Muscle of leg (tissue), 16 donors: ENCODE results near the gene GRIN3A. TPM values are rescaled to one million over a fixed set of nuclear protein-coding genes. Genes with fewer than 3 reads are reported as not detected.

Experiments
- DNase-seq: peaks from one replicate; pipeline ENCODE4 v3.0.0; 2013
- H3K27ac ChIP-seq: one replicate; pipeline ENCODE4 v1.5.1; 2013; ENCODE audit warnings: mild to moderate bottlenecking, low read length, control low read depth
- H3K27me3 ChIP-seq: one replicate; pipeline ENCODE4 v1.6.1; 2013; ENCODE audit warnings: low read length; ENCODE audit not compliant: control insufficient read depth, insufficient read depth
- H3K36me3 ChIP-seq: one replicate; pipeline ENCODE4 v1.6.1; 2013; ENCODE audit warnings: low read length; ENCODE audit not compliant: control insufficient read depth, insufficient read depth
- H3K4me1 ChIP-seq: one replicate; pipeline ENCODE4 v1.6.1; 2013; ENCODE audit warnings: low read length; ENCODE audit not compliant: control insufficient read depth, insufficient read depth
- H3K4me3 ChIP-seq: one replicate; pipeline ENCODE4 v1.5.1; 2013; ENCODE audit warnings: low read length, control low read depth
- H3K9me3 ChIP-seq: replicated peaks from 2 replicates; pipeline ENCODE4 v1.6.1; 2013; ENCODE audit warnings: low read depth, low read length; ENCODE audit not compliant: control insufficient read depth
- WGBS: methylation state at CpG from one replicate; pipeline ENCODE4 v1.1.5; 2013; ENCODE audit warnings: missing lambda C conversion rate; ENCODE audit not compliant: insufficient coverage; 5-methylcytosine and 5-hydroxymethylcytosine counted together
- long read RNA-seq, 11 donors: transcript quantifications; one replicate each; lab custom pipeline, GENCODE V29; 2026
- polyA plus RNA-seq, 8 donors: library from polyadenylated mRNA; unstranded; fragments of 120-200 nt; gene quantifications; one replicate each; pipeline versions ENCODE4 v1.2.1 to v1.2.3, GENCODE V29; 2013; ENCODE audit warnings: inconsistent platforms in 1 of 8, low replicate concordance in 1 of 8; ENCODE audit not compliant: insufficient read length in 8 of 8, insufficient read depth in 1 of 8
- total RNA-seq: library from RNA; stranded (reverse); fragments of 120-200 nt; gene quantifications from one replicate; pipeline ENCODE4 v1.2.4, GENCODE V29; 2013

The GRIN3A gene
- total RNA-seq (0.80 TPM), polyA plus RNA-seq (1 to 10 TPM in 1 of 8 donors, under 1 TPM in 7; 0.48 to 1.1 (median 0.70) TPM)
- long read RNA-seq, donor 1, result 0 reads
- long read RNA-seq, donor 2, result 0 reads
- long read RNA-seq, donor 3, full-length matches to known transcripts, result 1 of 1 reads
- long read RNA-seq, donor 3, partial matches to known transcripts, result 0 of 1 reads
- long read RNA-seq, donor 3, other reads (novel, unspliced or antisense), result 0 of 1 reads
- long read RNA-seq, donor 4, result 0 reads
- long read RNA-seq, donor 5, result 0 reads
- long read RNA-seq, donor 6, result 0 reads
- long read RNA-seq, donor 7, result 0 reads
- long read RNA-seq, donor 8, result 0 reads
- long read RNA-seq, donor 9, result 0 reads
- long read RNA-seq, donor 10, result 0 reads
- long read RNA-seq, donor 11, result 0 reads

DNA sequence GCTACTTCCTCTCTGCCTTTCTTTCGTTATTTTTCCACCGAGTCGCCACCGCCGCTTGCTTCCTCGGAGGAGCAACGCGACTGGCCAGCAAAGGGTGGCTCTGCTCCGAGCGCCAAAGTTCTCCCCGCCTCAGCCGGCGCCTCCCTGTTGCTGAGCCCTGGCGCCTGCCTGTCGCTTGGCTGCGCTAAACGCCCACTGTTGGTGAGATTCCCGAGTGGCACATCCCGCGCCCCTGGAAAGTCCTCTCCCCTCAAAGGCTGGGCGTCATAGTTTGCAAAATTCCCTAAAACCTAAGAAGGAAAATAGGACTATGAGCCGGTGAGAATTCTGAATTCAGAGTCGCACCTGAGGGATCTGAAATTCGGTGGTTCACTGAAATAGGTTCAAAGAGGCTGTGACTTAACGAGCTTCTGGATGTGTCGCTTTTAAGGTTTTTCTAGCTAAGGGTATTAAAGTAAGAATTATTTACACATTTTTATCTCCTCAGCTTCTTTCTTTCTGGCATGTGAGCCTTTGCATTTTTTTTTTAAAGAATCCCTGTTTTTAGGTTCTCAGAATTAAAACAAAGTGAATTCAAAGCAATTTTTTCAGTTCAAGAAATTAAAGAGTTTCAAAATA is at the start of gene GRIN3A:
GRIN3A (minus strand) TSS at position 82 of the 618 bp plus-strand sequence. CDS start 668 bp downstream, outside the sequence.
- Histone ChIP-seq H3K36me3 (no peaks in the 10 kb centered on the region), H3K9me3 (no peaks in the 10 kb centered on the region), H3K4me3 (peak within 1 kb of the TSS; percentile 39), H3K27me3 (peaks cover 28% of the 10 kb centered on the region), H3K4me1 (peaks cover 15% of the 10 kb centered on the region), H3K27ac (no peak within 1 kb of the TSS)
- WGBS, result 0% methylated on average over 20 of the region's 26 CpGs
- DNase-seq, result peak; percentile 35

DNA sequence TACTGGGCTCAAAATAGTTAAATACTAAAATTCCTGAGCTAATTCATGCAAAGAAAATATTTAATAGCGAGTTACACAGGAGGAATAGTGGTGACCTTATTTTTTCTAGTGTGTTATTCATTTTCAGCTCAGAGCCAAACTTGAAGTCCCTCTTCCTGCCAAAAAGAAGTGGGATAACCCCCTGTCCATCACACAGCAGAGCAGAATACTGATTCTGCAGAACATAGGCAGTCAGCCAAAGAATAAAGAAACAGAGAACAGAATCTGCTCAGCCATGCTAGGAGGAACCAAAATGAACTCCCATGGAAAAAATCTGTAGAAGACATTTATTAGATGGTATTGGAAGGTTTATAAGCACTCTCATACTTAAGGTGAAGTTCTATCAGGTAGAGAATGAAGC is 49.4 kb upstream of the GRIN3A start:
- Histone ChIP-seq H3K9me3 (no peaks in the 10 kb centered on the region), H3K4me1 (no peaks in the 10 kb centered on the region), H3K27ac (no peak overlapping the region), H3K27me3 (no peaks in the 10 kb centered on the region), H3K4me3 (no peak overlapping the region), H3K36me3 (no peaks in the 10 kb centered on the region)
- DNase-seq, result peak; percentile 44
- no CpG with 5 or more reads among the region's 1 CpG for WGBS

DNA sequence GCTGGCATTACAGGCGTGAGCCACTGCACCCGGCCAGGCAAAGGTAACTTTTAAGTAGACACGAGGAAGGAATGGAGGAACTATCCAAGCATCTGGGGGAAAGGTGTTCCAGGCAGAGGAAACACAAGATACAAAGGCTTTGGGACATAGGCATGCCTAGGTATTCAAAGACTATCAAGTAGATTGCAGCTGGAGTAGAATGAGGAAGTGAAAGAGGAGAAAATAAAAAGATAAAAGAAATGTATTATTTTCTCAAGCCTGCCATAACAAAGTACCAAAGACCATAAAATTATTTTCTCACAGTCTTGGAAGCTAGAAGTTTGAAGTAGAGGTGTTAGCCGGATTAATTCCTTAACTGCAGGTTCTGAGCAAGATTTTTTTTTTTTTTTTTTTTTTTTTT is 39.9 kb upstream of the GRIN3A start:
- H3K4me3 ChIP-seq, result no peak overlapping the region
- H3K36me3 ChIP-seq, result no peaks in the 10 kb centered on the region
- 94% methylated on average over 3 of the region's 4 CpGs for WGBS
- no peak for DNase-seq
- no peaks in the 10 kb centered on the region for H3K27me3 ChIP-seq
- no peak overlapping the region for H3K27ac ChIP-seq
- no peaks in the 10 kb centered on the region for H3K4me1 ChIP-seq
- no peaks in the 10 kb centered on the region for H3K9me3 ChIP-seq

DNA sequence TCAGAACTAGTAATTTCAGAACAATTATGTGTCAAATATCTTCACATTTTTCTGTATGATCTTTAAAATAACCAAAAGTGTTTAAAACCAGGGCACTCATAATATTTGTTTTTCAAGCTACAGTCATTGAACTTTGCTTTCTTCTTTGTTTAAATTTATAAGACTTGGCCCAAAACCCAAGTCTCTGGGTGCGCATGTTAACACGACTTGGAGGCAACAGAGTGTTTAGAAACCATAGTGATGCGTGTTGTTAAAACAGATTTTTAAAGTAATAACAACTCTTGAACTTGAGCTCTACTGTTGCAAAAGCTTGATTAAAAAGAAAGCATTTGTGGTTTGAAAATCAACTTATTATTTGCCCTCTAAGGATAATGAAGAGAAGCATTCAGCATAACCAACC is 26.0 kb upstream of the GRIN3A start:
- WGBS, result no CpG with 5 or more reads among the region's 3 CpGs
- DNase-seq, result peak; percentile 74

DNA sequence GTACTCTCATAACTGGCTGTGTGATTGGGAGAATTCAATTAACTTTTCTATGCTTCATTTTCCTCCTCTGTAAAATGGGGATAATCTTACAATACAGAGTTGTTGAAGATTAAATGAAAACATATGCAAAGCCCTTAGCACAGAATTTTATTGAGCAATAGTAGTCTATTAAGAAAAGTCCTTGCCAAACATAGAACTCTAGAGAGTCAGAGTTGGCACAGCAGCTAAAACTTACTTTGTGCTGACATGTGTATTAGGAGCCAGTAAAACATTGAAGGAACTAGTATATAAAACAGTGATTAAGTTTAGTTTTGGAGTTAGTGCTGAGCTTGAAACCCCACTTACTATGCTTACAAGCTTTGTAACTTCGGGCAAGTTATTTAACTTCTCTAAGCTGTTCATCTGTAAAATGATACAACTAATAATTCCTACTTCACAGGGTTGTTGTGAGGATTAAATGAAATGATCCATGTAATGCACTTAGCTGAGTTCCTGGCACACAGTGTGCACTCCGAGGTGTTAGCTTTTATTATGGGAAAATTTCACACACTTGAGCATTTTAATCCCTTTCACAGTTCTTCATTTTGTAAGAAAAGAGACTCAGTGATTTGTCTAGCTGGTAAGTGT is 20.0 kb upstream of the GRIN3A start:
- Histone ChIP-seq H3K4me1 (no peaks in the 10 kb centered on the region), H3K36me3 (no peaks in the 10 kb centered on the region), H3K4me3 (no peak overlapping the region), H3K9me3 (no peaks in the 10 kb centered on the region), H3K27me3 (no peaks in the 10 kb centered on the region), H3K27ac (no peak overlapping the region)
- no CpG with 5 or more reads among the region's 2 CpGs for WGBS
- peak; percentile 85 for DNase-seq

More for the DNA sequence above, 26.0 kb upstream of the GRIN3A start:
- Histone ChIP-seq H3K27me3 (no peaks in the 10 kb centered on the region), H3K27ac (no peak overlapping the region), H3K4me3 (no peak overlapping the region), H3K4me1 (no peaks in the 10 kb centered on the region), H3K9me3 (no peaks in the 10 kb centered on the region), H3K36me3 (no peaks in the 10 kb centered on the region)

DNA sequence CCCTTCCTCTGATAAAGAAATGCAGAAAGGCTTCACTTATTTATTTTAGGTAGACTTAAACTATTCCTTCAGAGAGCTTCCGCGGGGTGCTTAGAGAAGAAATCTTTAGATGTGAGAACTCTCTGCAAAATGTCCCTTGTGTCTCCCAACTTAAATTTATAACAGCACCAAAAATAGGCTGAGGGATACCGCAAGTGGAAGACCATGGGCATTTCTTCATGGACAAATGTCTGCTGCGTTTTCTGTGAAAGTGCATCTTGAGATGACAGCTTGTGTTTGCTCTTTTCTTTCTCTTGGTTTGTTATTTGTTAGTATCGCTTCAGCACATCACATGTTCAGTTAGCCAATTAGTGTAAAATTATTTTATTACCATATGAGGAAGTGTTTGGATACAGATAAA is 15.3 kb upstream of the GRIN3A start:
- DNase-seq, result no peak
- no peaks in the 10 kb centered on the region for H3K36me3 ChIP-seq
- H3K4me1 ChIP-seq, result no peaks in the 10 kb centered on the region
- no peak overlapping the region for H3K4me3 ChIP-seq
- H3K27me3 ChIP-seq, result no peaks in the 10 kb centered on the region
- H3K27ac ChIP-seq, result no peak overlapping the region
- 60% methylated on average over 1 of the region's 5 CpGs for WGBS
- H3K9me3 ChIP-seq, result no peaks in the 10 kb centered on the region

DNA sequence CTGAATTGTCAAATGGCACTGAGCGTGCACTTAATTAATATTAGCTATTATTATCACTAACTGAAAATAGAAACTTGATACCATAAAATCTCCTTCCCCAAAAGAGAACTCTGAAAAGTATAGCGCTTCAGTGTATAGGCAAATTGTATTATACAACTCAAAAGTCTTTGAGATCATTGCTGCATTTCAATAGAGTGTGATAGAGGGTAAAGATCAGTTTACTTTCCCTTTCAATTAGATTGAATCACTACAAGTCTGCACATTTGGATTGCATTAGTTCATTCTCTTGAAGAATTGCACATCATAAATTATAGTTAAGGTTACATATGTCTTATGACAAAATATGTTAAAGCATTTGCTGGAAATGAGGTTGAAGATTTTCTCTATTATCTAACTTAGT is 13.4 kb upstream of the GRIN3A start:
- no peaks in the 10 kb centered on the region for H3K4me1 ChIP-seq
- no CpG with 5 or more reads among the region's 2 CpGs for WGBS
- no peak for DNase-seq
- no peaks in the 10 kb centered on the region for H3K27me3 ChIP-seq
- H3K36me3 ChIP-seq, result no peaks in the 10 kb centered on the region
- H3K9me3 ChIP-seq, result no peaks in the 10 kb centered on the region
- no peak overlapping the region for H3K27ac ChIP-seq
- no peak overlapping the region for H3K4me3 ChIP-seq

DNA sequence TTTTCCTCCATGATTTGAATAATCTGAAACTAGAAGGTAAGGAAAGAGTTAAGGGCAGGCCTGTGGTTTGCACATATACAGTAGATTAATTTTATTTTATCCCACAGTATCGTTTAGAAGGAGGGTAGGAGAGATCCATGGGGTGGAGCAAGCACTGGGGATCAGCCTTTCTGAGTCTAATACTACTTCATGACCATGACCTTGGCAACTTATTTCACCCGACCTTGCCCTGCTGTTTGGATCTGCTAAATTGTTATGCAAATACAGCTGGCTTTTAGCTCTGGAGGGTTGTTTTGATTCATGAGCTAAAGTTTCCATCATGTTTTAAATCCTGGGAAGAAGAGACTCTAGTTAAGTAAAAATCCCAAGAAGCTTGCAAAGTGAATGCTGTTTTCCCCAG is 864 bp upstream of the GRIN3A start:
- Histone ChIP-seq H3K4me3 (no peak overlapping the region), H3K27me3 (peaks cover 28% of the 10 kb centered on the region), H3K9me3 (no peaks in the 10 kb centered on the region), H3K36me3 (no peaks in the 10 kb centered on the region), H3K27ac (no peak overlapping the region), H3K4me1 (peaks cover 15% of the 10 kb centered on the region)
- no CpG with 5 or more reads among the region's 2 CpGs for WGBS
- peak; percentile 33 for DNase-seq

DNA sequence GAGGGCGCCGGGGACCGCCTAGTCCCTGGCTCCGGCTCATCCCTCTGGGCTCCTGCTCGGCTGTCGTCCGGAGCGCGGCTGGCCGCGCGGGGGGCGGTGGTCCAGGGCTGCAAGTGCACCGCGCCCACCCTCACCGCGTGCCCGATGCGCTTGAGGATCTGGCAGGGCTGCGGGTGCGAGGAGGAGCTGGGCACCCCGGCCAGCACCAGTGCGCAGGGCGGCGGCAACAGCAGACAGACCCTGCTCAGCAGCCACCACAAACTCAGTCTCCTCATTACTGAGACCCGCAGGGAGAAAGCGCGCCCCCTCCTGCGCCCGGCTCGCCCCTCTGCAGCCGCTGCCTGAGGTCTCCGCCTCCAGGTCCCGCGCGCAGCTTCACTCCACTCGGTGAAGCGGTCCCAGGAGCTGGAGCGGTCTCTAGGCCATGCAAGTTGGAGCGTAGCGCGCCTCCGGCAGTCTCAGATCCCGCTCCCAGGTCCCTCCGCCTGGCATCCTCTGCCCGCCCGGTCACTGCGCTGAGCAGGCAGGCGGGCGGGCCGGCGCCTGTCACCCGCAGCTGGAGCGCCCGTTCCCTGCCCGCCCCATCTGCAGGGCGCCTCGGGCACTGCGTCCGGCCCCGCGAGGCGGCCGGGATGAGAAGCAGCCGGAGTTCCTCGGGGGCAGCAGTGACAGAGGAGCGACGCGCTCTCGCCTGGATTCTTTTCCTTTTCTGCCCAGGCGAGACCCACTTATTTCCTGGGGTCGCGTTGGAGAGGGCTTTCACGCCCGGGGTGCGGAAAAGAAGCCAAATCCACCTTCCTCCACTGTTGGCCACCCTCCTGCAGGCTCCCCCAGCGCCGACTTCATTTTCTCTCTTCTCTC is 512 bp downstream of the GRIN3A start:
- Histone ChIP-seq H3K4me3 (peak overlapping the region; percentile 39), H3K9me3 (no peaks in the 10 kb centered on the region), H3K27me3 (peaks cover 28% of the 10 kb centered on the region), H3K27ac (no peak overlapping the region), H3K4me1 (peaks cover 15% of the 10 kb centered on the region), H3K36me3 (no peaks in the 10 kb centered on the region)
- WGBS, result 1% methylated on average over 78 of the region's 78 CpGs
- DNase-seq, result no peak
